Activated T-cell treated with anti-CD3 and anti-CD28 coated beads, Interleukin-2, amount 50 U/mL, for 24 hours (primary cell): ENCODE measurements around the gene GBA2.

ENCODE experiments used
- DNase-seq: peaks from one replicate; pipeline ENCODE4 v3.0.0-alpha.2; 2020
- H3K27ac Mint-ChIP-seq: 2 replicates; pipeline ENCODE4 v1.8.0; 2020; ENCODE audit warnings: mild to moderate bottlenecking, mixed read lengths
- H3K27me3 Mint-ChIP-seq: 2 replicates; pipeline ENCODE4 v1.8.0; 2020; ENCODE audit warnings: mixed read lengths
- H3K36me3 Mint-ChIP-seq: 2 replicates; pipeline ENCODE4 v1.8.0; 2020; ENCODE audit warnings: low read depth, mixed read lengths
- H3K4me1 Mint-ChIP-seq: 2 replicates; pipeline ENCODE4 v1.8.0; 2020; ENCODE audit warnings: low read depth, mixed read lengths
- H3K4me3 Mint-ChIP-seq: 2 replicates; pipeline ENCODE4 v1.8.0; 2020; ENCODE audit warnings: mild to moderate bottlenecking, moderate library complexity, mixed read lengths
- H3K9me3 Mint-ChIP-seq: 2 replicates; pipeline ENCODE4 v1.8.0; 2020; ENCODE audit warnings: mixed read lengths

Gene GBA2

DNA sequence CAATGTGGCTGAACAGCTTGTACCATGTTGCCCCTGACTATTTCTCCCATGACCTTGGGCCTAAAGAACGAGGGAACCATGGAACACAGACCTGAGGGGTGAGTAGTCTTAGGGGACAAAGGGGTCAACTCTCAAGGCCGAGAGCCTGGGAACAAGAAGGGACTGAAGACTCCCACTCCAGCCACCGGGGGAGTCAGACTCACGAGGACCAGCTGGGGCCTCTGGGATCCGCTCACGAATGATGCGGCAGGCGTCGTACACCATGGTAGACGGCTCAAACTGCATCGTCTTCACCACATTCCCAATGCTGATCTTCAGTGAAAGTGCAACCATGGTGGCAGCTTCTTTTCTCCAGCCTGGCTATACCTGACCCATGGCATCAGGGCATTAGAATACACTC is 23.7 kb downstream of the GBA2 start:
- no peak overlapping the region for H3K4me3 Mint-ChIP-seq
- peaks cover 70% of the 10 kb centered on the region for H3K36me3 Mint-ChIP-seq
- no peaks in the 10 kb centered on the region for H3K4me1 Mint-ChIP-seq
- DNase-seq: no peak
- no peaks in the 10 kb centered on the region for H3K9me3 Mint-ChIP-seq
- no peak overlapping the region for H3K27ac Mint-ChIP-seq
- H3K27me3 Mint-ChIP-seq: no peaks in the 10 kb centered on the region

DNA sequence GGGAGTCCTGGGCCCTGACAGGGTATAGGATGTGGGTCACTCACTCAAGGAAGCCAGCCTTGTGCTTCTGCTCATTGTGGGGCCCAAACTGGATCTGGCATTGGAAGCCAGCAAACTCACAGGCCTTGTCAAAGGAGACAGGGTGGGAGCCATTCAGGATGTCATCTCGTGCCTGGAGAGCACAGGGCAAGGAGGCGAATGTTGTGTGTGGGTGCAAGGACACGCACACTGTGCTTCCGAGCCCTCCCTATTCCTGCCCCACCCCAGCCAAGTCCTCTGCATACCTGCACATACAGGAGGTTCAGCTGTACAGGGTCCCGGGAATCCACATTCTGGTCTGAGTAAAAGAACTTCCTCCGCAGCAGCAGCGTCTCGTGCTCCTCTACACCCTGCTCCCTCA is 25.1 kb downstream of the GBA2 start:
- no peak for DNase-seq
- peaks cover 81% of the 10 kb centered on the region for H3K36me3 Mint-ChIP-seq

DNA sequence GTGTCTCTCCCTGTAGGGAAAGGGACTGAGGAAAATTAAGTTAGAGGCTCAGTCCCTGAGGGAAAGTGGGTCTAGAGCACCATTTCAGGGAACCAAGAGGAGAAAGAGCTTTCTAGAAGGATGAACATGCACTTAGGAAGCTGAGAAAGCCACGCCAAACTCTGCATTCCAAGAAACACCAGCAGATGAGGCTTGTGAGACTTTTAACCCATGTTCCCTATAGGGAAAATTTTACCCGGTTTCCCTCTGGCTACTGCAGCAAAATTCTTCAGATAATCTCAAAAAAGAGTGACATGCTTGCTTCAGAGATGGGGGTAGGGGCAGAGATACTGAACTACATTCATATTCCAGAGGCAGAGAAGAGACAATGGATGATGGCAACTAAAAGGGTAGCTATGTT is 25.6 kb downstream of the GBA2 start:
- Mint-ChIP-seq H3K4me3 (no peak overlapping the region), H3K27me3 (no peaks in the 10 kb centered on the region), H3K4me1 (no peaks in the 10 kb centered on the region), H3K9me3 (no peaks in the 10 kb centered on the region), H3K36me3 (peaks cover 86% of the 10 kb centered on the region), H3K27ac (peak overlapping the region; percentile 57)
- DNase-seq: no peak

More for the DNA sequence above, 25.1 kb downstream of the GBA2 start:
- Mint-ChIP-seq H3K9me3 (no peaks in the 10 kb centered on the region), H3K27ac (no peak overlapping the region), H3K27me3 (no peaks in the 10 kb centered on the region), H3K4me1 (no peaks in the 10 kb centered on the region), H3K4me3 (no peak overlapping the region)

DNA sequence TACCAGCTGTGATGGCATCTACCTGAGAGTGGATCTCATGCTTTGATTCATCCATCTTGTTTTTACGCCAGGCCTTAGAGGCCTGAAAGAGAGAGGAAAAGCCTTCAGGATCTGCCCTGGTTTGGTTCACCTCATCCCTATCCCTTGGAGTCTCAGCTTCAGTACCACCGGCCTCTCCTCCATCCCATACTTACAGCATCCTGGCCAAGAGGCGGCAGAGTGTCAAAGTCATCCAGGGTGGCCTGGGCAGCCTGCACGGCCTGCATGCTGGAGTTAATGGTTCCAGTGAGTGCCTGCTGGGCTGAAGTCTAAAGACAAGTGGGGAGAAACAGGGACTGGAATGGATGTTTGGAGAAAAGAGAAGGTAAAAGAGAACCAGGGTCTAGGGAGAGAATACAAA is 29.5 kb downstream of the GBA2 start:
- DNase-seq: no peak
- Mint-ChIP-seq H3K9me3 (no peaks in the 10 kb centered on the region), H3K4me3 (no peak overlapping the region), H3K36me3 (peaks cover 100% of the 10 kb centered on the region), H3K27ac (no peak overlapping the region), H3K4me1 (no peaks in the 10 kb centered on the region), H3K27me3 (no peaks in the 10 kb centered on the region)

DNA sequence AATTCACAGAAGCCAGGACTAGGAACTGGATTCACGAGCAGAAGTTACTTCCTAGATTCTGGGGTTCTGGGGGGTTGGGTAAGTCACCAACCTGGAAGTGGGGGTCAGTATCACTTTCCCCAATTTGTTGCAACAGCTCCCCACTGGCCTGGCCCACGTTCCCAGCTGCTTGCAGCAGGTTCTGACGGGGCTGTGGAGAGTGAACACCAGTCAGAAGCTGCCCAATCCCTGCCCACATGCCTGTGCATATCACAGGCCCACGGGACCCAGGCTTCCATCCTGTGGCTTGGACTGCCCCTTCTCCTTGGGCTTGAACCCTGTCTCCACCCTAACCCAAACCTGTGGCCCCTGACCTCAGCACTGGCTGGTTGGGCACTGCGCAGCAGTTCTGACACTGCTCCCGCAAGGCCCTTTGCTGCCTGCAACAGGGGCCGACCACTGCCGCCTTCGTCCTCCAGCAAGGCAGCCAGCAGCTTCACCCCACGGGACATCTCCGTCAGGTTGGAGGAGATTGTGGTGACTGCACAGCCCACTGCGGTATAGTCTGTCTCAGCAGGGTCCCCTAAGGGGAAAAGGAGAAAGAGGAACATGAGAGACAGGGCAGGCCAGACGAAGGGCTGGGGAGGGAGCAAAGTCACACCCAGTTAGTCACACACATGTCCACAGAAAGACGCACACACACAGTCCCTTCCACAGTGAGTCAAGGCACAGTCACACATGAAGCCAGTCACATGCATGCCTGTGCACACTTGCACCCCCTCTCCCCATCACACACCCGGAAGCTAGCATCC is 30.1 kb downstream of the GBA2 start:
- Mint-ChIP-seq H3K4me1 (no peaks in the 10 kb centered on the region), H3K27me3 (no peaks in the 10 kb centered on the region), H3K36me3 (peaks cover 100% of the 10 kb centered on the region), H3K4me3 (no peak overlapping the region), H3K9me3 (no peaks in the 10 kb centered on the region), H3K27ac (no peak overlapping the region)
- DNase-seq: peak; percentile 17

DNA sequence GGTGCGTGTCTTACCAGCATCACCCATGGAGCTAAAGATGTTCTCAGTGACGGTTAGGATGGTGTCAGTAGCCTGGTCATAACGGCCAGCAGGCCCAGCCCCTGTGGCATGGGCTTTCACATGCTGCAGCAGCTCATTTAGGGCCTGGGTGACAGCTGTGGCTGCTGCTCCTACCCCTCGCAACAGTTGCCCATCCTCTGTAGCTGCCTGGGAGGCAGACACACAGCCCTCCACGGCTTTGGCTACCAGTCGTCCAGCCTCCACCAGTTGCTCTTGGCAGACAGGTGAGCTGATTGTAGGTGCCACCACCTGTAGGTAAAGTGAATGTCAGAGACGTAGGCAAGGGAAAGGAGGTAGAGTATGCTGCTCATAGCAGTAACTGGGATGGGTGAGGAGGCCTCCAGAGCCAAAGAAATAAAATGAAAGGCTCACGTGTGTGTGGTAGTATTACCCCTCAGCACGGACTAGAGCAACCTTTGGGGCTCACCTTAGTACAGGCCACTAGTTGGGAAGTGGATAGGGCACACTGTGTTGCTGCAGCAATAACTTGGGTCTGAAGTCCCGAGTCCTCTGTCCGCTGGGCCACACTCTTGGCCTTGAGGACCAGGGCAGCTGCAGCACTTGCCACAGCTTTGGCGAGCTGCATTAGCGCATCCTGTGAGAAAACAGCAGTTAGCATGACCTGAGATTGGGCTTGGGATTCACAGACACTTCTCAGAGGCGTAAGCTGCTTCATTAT is 31.7 kb downstream of the GBA2 start:
- Mint-ChIP-seq H3K27ac (peak overlapping the region; percentile 16), H3K36me3 (peaks cover 100% of the 10 kb centered on the region), H3K9me3 (no peaks in the 10 kb centered on the region), H3K4me3 (no peak overlapping the region), H3K27me3 (no peaks in the 10 kb centered on the region), H3K4me1 (peaks cover under 1% of the 10 kb centered on the region)
- DNase-seq: no peak

DNA sequence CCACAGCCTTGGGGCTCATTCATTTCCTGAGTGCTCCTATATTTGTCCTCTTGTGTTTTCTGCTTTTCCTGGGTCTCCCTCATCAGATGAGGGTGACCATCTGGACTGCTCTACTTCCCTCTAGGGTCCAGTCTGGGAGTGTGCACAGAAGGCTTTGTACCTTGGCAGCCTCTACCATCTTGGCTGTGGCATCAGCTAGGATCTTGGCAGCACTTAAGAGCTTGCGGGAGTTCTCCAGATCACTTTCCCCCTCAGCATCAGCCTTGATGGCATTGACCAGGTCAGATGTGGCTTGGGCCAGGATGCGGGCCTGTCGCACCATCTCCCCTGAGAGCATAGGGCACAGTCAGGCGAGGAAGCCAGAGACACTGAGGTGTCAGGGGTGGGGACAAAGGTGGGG is 32.8 kb downstream of the GBA2 start:
- no peaks in the 10 kb centered on the region for H3K9me3 Mint-ChIP-seq
- no peaks in the 10 kb centered on the region for H3K27me3 Mint-ChIP-seq
- peaks cover 100% of the 10 kb centered on the region for H3K36me3 Mint-ChIP-seq
- H3K27ac Mint-ChIP-seq: peak overlapping the region; percentile 70
- DNase-seq: no peak
- H3K4me1 Mint-ChIP-seq: peaks cover 7% of the 10 kb centered on the region
- H3K4me3 Mint-ChIP-seq: no peak overlapping the region

DNA sequence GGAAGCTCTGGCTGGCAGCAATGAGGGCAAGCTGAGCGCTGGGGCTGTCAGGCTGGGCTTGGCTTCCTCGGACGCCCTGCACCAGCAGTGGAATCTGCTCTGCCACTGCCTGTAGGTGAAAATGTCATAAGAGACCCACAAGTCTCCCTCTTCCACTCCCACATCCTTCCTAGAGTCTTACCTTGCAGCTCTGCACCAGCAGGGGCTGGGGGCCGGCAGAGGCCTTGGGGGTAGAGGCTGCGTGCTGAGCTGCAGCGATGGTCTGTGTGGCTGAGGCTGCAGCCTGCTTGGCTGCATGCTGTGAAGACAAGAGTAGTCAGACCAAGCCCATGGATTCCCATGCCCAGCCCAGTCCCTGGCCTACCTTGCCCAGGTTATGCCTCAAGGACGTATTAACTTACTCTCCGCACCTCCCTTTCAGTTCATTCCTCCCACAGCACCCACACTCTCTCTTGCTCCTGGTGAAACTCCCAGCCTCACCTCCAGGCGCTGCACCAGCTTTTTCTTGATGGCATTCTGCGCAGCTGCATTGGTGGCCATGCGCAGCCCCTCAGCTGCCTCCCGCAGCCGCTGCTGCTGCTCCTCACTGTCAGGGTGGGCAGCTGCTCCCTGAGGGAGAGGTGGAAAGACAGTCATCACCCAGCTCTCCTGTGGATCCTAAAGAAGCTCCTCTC is 34.3 kb downstream of the GBA2 start:
- Mint-ChIP-seq H3K9me3 (no peaks in the 10 kb centered on the region), H3K27ac (peak overlapping the region; percentile 42), H3K27me3 (no peaks in the 10 kb centered on the region), H3K36me3 (peaks cover 96% of the 10 kb centered on the region), H3K4me1 (peaks cover 7% of the 10 kb centered on the region), H3K4me3 (no peak overlapping the region)
- no peak for DNase-seq

DNA sequence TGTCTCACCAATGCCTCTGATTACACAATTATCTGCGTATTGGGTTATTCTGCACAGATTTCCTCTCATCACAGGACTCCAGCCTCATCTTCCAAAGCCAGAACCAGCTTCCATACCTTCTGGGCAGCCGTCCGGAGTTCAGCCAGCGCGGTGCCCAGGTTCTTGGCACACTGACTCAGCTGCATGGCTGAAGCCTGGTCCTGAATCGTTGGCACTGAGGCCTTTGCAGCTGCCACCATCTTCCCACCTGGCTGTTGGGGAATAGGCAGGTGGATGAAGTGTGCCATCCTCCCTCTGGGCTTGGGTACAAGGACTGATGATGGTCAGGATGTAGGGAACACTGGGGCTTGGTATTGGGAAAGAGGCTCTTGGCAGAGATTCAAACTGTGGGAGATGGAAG is 34.9 kb downstream of the GBA2 start:
- Mint-ChIP-seq H3K4me3 (no peak overlapping the region), H3K36me3 (peaks cover 90% of the 10 kb centered on the region), H3K27ac (peak overlapping the region; percentile 44)

DNA sequence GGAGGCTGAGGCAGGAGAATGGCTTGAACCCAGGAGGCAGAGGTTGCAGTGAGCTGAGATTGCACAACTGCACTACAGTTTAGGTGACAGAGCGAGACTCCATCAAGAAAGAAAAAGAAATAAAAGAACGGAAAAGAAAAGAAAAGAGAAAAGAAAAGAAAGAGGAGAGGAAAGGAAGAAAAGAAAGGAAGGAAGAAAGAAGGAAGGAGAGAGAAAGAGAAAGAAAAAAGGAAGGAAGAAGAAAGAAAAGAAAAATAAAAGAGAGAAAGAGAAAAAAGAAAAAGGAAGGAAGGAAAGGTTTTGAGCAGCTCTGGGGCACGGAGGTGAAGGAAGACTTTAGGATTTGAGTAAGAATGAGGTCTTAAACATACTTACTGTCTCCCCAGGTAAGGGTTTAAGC is 35.5 kb downstream of the GBA2 start:
- Mint-ChIP-seq H3K4me3 (no peak overlapping the region), H3K36me3 (peaks cover 85% of the 10 kb centered on the region), H3K9me3 (no peaks in the 10 kb centered on the region), H3K27ac (peak overlapping the region; percentile 44), H3K4me1 (peaks cover 7% of the 10 kb centered on the region), H3K27me3 (no peaks in the 10 kb centered on the region)
- no peak for DNase-seq

More for the DNA sequence above, 34.9 kb downstream of the GBA2 start:
- no peaks in the 10 kb centered on the region for H3K27me3 Mint-ChIP-seq
- peaks cover 7% of the 10 kb centered on the region for H3K4me1 Mint-ChIP-seq
- no peak for DNase-seq
- no peaks in the 10 kb centered on the region for H3K9me3 Mint-ChIP-seq

DNA sequence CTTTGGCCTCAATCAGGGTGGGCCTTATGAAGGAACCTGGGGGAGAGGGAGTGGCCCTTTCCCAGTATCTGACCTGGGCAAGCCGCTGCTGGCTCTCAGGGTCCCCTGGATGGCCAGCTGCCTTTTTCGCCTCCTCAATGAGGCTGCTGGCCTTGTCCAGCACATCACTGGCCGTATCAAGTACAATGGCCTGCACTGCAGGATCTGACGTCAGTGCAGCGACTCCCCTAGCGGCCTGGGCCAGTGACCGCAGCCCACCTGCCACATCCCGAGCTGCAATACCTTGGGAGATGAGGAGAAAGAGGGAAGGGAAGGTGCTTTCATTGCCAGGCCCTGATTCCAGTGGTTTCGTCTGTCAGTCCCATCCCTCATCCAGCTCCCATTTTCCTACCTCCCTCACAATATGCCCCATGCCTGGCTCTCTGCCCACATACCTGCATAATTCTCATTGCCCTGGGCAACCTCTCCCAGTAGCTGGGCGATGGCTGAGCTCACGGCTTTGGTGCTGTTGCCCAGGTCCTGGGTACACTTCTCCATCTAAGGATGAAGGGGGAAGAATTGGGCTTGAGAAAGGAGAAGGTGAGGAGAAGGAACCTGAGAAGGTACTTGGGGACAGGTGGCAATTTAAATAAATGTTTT is 36.1 kb downstream of the GBA2 start:
- Mint-ChIP-seq H3K36me3 (peaks cover 78% of the 10 kb centered on the region), H3K27ac (peak overlapping the region; percentile 47), H3K4me3 (no peak overlapping the region), H3K4me1 (peaks cover 7% of the 10 kb centered on the region), H3K27me3 (no peaks in the 10 kb centered on the region), H3K9me3 (no peaks in the 10 kb centered on the region)
- peak; percentile 22 for DNase-seq

DNA sequence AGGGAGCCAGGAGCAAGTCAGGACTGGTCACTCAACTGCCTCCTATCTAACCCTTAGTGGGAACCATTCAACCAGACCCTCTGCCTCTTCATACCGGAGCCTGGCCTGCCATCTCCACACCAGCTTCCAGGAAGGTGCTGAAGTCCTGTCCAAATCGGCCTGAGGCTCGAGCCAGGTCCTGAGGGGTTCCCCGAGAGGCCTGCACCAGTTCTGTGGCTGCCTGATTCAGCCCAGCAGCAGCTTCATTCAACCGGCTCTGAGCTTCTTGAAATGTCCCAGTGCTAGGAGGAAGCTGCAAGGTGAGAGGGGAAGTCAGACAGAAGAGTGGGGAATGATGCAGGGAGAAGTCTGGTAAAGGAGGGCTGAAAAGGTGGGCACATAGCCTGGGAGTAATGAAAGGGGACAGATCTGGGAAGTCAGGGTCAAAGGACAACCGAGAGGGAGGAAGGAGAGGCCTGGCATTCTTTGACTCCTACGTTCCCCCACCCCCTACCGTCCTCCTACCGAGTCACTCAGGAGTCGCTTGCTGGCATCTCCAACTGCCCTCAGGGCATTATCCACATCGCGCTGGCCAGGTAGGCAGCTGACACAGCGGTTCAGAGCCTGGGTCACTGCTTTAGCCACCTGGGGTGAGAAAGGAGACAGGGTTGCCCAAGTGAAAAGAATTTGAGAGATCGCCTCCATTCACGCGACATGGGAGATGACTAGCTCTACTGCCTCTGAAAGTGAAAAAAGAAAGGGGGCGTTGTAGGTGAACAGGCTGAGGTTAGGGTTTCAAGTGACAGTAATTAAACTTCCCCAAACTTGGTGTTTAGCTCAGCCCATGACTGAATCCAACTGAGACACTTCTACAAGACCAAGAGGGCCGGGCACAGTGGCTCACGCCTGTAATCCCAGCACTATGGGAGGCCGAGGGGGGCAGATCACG is 37.3 kb downstream of the GBA2 start:
- Mint-ChIP-seq H3K4me3 (no peak overlapping the region), H3K27me3 (no peaks in the 10 kb centered on the region), H3K4me1 (peaks cover 7% of the 10 kb centered on the region), H3K36me3 (peaks cover 67% of the 10 kb centered on the region), H3K27ac (peak overlapping the region; percentile 50), H3K9me3 (no peaks in the 10 kb centered on the region)
- peak; percentile 29 for DNase-seq

DNA sequence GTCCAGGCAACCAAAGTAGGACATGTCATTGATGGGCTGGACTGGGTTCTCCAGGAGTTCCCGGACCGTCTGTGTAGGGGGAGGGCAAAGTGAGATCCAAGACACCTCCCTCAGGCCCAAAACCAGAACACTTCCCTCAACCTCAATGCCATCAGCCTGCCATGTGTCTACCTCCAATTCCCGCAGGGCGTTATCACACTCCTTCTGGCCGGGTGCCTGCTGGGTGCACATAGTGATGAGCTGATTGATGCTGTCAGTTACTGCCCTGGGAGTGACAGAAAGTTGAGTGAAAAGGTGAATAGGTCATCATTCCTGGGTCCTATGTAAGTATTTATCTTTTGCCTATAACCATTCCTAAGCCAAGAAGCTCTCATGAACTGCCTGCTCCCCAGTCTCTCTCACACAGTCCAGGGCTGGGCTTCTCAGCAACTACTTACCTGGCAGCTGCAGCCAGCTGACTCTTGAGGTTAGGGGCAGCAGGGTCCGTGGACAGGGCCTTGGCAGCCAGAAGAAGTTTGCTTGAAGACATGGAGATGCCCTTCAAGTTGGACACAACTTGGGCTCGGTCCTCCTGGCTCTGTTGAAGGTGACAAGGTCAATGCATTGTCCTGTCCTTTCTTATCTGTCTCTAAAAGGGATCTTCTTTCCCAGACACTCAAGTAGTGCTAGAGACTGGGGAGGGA is 38.1 kb downstream of the GBA2 start:
- H3K27ac Mint-ChIP-seq: peak overlapping the region; percentile 68
- H3K27me3 Mint-ChIP-seq: no peaks in the 10 kb centered on the region
- H3K4me3 Mint-ChIP-seq: no peak overlapping the region
- H3K4me1 Mint-ChIP-seq: peaks cover 7% of the 10 kb centered on the region
- no peaks in the 10 kb centered on the region for H3K9me3 Mint-ChIP-seq
- DNase-seq: peak; percentile 13
- peaks cover 59% of the 10 kb centered on the region for H3K36me3 Mint-ChIP-seq
